ENCODE measurements around the gene PPIP5K2. TPM values are rescaled to one million over a fixed set of nuclear protein-coding genes. Genes with fewer than 3 reads are reported as not detected.
"Not testable (repeated sequence)": the region's sequence is repeated elsewhere in the genome, so short reads cannot be mapped to it uniquely, and the experiment has no call there.

Gene PPIP5K2
- total RNA-seq, 2 donors from 2014 or later: 57.9 to 63.9 TPM

DNA sequence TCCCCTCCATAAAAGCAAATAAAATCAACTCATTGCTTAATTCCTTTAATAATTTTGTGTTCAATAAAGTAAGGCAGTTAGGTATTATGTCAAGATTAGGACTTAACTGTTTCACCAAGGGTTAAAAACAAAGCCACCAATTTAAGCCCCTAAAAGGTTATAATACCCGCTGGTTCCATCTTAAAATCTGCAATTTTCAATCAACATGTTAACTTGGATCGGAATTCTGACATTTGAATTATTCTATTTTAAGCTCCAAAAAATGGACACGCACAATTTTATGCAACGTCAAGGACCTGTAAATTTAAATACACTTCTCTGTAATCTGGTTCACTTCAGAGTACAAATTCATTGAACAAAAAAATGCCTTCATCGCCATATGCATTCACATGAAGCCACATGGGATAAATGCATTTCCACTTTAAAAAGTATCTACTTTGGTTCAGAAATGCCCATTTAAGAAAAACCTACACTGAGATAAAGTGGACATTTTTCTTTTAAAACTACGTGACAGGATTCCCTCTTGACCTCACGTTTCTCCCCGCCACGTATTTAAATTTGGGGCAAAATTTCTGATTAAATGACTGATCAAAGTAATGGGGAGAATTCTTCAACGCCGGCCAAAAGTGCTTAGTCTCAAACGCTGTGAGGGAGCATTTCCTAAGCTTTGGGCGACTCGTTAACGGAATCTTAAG is 884 bp upstream of the PPIP5K2 start:
- no peak for DNase-seq (ENCODE audit: low spot score)
- intact Hi-C loops (cut with DNase I): no loop called here

GRCh38 chr5:103120607-103121200 is 603 bp downstream of the PPIP5K2 start:
- intact Hi-C loops (cut with DNase I): no loop called here

GRCh38 chr5:103122242-103122641 is 2.1 kb downstream of the PPIP5K2 start:
- intact Hi-C loops (cut with DNase I): no loop called here
- no peak for DNase-seq (ENCODE audit: low spot score)

More at GRCh38 chr5:103120607-103121200, 603 bp downstream of the PPIP5K2 start:
- peak; percentile 63 for DNase-seq (ENCODE audit: low spot score)

DNA sequence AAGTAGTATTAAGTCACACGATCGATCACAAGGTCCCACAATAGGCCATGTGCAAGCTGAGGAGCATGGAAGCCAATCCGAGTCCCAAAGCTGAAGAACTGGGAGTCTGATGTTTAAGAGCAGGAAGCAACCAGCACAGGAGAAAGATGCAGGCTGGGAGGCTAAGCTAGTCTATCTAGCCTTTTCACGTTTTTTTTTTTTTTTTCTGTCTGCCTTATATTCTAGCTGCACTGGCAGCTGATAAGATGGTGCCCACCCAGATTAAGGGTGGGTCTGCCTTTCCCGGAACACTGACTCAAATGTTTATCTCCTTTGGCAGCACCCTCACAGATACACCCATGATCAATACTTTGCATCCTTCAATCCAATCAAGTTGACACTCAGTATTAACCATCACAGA is 6.5 kb downstream of the PPIP5K2 start:
- intact Hi-C loops (cut with DNase I): no loop called here
- DNase-seq (ENCODE audit: low spot score): no peak

- DNase-seq (ENCODE audit: low spot score): no peak
- intact Hi-C loops (cut with DNase I): no loop called here
Measured at GRCh38 chr5:103127292-103127817, 7.3 kb downstream of the PPIP5K2 start.

DNA sequence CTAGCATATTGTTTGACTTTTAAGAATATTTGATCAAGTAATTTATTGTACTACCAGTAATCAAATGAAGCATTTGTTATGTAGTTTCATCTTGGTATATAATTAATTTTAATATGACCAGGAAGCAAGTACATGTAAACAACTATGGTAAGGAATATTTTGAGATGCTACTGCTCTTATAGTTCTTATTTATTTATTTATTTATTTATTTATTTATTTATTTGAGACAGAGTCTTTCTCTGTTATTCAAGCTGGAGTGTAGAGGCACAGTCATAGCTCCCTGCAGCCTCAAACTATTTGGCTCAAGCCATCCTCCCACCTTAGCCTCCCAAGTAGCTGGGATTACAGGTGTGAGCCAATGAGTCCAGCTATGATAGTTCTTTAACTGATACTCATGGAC is 8.1 kb downstream of the PPIP5K2 start:
- no peak for DNase-seq (ENCODE audit: low spot score)
- intact Hi-C loops (cut with DNase I): no loop called here

DNA sequence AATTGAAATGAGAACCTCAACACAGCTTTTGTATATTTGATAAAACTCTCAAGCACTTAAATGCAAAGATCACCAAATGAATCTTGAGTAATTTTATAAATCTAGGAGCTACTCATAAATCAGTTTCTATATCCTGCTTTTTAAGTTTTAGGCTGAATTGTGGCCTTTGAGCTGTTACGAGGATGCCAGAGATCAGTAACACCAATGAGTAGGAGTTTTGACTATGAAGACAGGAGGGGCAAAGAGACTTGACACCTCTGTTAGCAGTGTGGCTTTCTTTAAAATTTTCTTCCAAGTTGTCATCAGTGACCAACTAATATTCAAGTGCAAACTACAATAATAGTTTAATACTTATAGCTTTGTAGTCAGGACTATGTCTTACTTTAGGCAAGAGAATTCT is 12.6 kb downstream of the PPIP5K2 start:
- intact Hi-C loops (cut with DNase I): no loop called here
- no peak for DNase-seq (ENCODE audit: low spot score)

DNA sequence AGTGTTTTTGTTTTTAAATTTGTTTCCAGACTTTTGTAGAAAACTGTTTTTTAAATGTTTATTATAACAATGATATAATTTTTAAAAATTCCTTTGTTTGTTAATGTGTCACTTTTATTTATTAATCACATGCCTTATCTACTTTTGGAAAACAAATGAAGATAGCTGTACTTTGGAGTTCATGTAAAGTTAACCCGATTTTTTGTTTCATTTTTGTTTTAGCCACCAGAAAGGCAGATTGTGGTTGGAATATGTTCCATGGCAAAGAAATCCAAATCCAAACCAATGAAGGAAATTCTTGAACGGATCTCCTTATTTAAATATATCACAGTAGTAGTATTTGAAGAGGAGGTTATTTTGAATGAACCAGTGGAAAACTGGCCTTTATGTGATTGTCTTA is 13.1 kb downstream of the PPIP5K2 start:
- DNase-seq (ENCODE audit: low spot score): no peak
- intact Hi-C loops (cut with DNase I): no loop called here

GRCh38 chr5:103135461-103135860 is 15.4 kb downstream of the PPIP5K2 start:
- no peak for DNase-seq (ENCODE audit: low spot score)
- intact Hi-C loops (cut with DNase I): no loop called here

- DNase-seq (ENCODE audit: low spot score): no peak
- intact Hi-C loops (cut with DNase I): no loop called here
Measured at GRCh38 chr5:103138202-103138690, 18.1 kb downstream of the PPIP5K2 start.

DNA sequence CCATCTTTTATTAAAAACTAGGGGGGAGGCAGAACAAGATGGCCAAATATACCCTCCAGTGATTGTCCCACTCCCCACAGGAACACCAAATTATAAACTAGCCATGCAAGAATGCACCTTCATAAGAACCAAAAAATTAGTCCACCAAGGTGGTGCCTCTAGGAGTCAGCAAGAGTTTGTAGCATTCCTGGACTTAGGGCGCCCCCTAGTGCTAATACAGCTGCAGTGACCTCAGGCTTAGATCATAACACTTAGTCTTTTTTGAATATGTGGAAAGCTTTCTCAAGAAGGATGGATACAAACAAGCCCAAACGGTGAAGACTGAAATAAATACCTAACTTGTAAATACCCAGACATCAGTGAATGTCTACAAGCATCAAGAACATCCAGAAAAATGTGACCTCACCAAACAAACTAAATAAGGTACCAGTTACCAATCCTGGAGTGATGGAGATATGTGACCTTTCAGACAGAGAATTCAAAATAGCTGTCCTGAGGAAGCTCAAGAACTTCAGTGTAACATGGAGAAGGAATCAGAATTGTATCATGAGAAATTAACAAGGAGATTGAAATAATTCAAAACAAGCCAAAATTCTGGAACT is 19.3 kb downstream of the PPIP5K2 start:
- intact Hi-C loops (cut with DNase I): no loop called here
- peak; percentile 79 for DNase-seq (ENCODE audit: low spot score)

- peak; percentile 76 for DNase-seq (ENCODE audit: low spot score)
Measured at GRCh38 chr5:103142132-103142531, 22.0 kb downstream of the PPIP5K2 start.

DNA sequence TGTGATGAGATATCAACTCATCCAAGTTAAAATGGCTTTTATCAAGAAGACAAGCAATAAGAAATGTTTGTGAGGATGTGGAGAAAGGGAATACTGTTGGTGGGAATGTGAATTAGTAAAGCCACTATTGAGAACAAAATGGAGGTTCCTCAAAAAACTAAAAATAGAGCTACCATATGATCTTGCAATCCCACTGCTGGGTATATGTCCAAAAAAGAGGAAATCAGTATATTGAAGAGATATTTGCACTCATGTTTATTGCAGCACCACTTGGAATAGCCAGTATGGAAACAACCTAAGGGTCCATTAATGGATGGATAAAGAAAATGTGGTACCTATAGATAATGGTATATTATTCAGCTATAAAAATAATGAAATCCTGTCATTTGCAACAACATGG is 25.1 kb downstream of the PPIP5K2 start:
- no peak for DNase-seq (ENCODE audit: low spot score)
- intact Hi-C loops (cut with DNase I): no loop called here

More at GRCh38 chr5:103142132-103142531, 22.0 kb downstream of the PPIP5K2 start:
- intact Hi-C loops (cut with DNase I): not testable (repeated sequence)

- intact Hi-C loops (cut with DNase I): no loop called here
Measured at GRCh38 chr5:103148213-103148612, 28.1 kb downstream of the PPIP5K2 start.

GRCh38 chr5:103151156-103151555 is 31.1 kb downstream of the PPIP5K2 start:
- DNase-seq (ENCODE audit: low spot score): no peak
- intact Hi-C loops (cut with DNase I): no loop called here

More at GRCh38 chr5:103148213-103148612, 28.1 kb downstream of the PPIP5K2 start:
- DNase-seq (ENCODE audit: low spot score): no peak

GRCh38 chr5:103166706-103167105 is 46.6 kb downstream of the PPIP5K2 start:
- intact Hi-C loops (cut with DNase I): no loop called here
- DNase-seq (ENCODE audit: low spot score): no peak

DNA sequence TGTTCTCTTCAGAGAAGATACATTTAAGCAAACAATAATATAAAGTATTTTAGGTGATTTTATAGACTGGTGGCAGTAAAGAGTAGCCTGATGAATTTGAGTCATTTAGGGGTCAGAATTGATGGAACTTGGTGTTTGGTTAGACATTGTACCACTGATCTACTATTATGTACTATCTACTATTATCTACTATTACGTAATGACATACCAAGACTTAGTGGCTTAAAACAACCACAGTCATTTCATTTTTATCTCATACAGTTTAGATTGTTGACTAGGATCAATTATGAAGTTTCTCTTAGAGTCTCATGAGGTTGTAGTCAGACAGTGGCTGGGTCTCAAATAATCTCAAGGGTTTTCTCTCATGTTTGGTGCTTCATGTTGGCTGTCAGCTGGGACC is 54.0 kb downstream of the PPIP5K2 start:
- intact Hi-C loops (cut with DNase I): no loop called here
- DNase-seq (ENCODE audit: low spot score): no peak

DNA sequence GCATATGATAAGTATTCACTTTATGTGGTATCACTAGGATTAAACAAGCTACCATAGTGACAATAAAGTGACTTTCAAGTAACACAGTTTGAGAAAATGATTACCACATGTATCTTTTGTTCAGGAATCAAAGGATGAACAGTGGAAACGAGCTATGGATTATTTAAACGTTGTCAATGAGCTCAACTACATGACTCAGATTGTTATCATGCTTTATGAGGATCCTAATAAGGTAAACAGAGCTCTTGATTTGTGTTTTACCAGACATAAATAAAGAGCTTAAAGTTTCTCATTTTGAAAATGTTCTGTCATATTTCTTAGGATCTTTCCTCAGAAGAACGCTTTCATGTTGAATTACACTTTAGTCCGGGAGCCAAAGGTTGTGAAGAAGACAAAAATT is 57.4 kb downstream of the PPIP5K2 start:
- intact Hi-C loops (cut with DNase I): no loop called here

GRCh38 chr5:103178167-103178566 is 58.1 kb downstream of the PPIP5K2 start:
- no peak for DNase-seq (ENCODE audit: low spot score)
- intact Hi-C loops (cut with DNase I): no loop called here

More for the DNA sequence above, 57.4 kb downstream of the PPIP5K2 start:
- no peak for DNase-seq (ENCODE audit: low spot score)

- no peak for DNase-seq (ENCODE audit: low spot score)
- intact Hi-C loops (cut with DNase I): no loop called here
Measured at GRCh38 chr5:103186152-103186551, 66.1 kb downstream of the PPIP5K2 start.

Data from posterior vena cava (tissue), 2 donors.